PFSK-1 (cell line): Measurements from ENCODE around the gene MYO7B.

ENCODE experiments used
- FOXP2 ChIP-seq: optimal IDR thresholded peaks from 2 replicates; pipeline ENCODE3; 2011; ENCODE audit warnings: borderline replicate concordance, control low read depth, inconsistent platforms; ENCODE audit not compliant: insufficient read depth; ENCODE audit errors: extremely low read length, extremely low read depth
- POLR2AphosphoS5 ChIP-seq: IDR thresholded peaks from 2 replicates; pipeline ENCODE4 v1.6.1; 2012; ENCODE audit warnings: low read depth, mild to moderate bottlenecking, control low read depth, low read length, moderate library complexity
- REST ChIP-seq, 2 experiments: IDR thresholded peaks; 2 replicates each; pipeline versions ENCODE4 v1.6.1 to v1.8.0; 2011 to 2012; ENCODE audit warnings: low read depth in 2 of 2, low read length in 2 of 2, control low read depth in 1 of 2, inconsistent platforms in 1 of 2, mild to moderate bottlenecking in 1 of 2, moderate library complexity in 1 of 2; ENCODE audit not compliant: insufficient read depth in 1 of 2
- SIN3A ChIP-seq: IDR thresholded peaks from 2 replicates; pipeline ENCODE4 v1.6.1; 2012; ENCODE audit warnings: mild to moderate bottlenecking, low read length, moderate library complexity, borderline replicate concordance; ENCODE audit not compliant: insufficient read depth
- TAF1 ChIP-seq: IDR thresholded peaks from 2 replicates; pipeline ENCODE4 v1.6.1; 2012; ENCODE audit warnings: low read length, control low read depth, borderline replicate concordance; ENCODE audit not compliant: insufficient read depth

The MYO7B gene

GRCh38 chr2:127581516-127582490 lies 46.3 kb downstream of the MYO7B start:
- TF ChIP-seq REST (IDR thresholded peaks at IDR 0.05; ENCODE audit: insufficient read depth in 1 of 2, low read depth in 2 of 2, low read length in 2 of 2): no peak
- no peak for TF ChIP-seq POLR2AphosphoS5
- no peak for TF ChIP-seq SIN3A

GRCh38 chr2:127582863-127583861 lies 47.7 kb downstream of the MYO7B start:
- TF ChIP-seq FOXP2 (no peak), POLR2AphosphoS5 (no peak), TAF1 (no peak), REST (IDR thresholded peaks at IDR 0.05; ENCODE audit: insufficient read depth in 1 of 2, low read depth in 2 of 2, low read length in 2 of 2) (no peak), SIN3A (no peak)

GRCh38 chr2:127584047-127584446 lies 48.6 kb downstream of the MYO7B start:
- TF ChIP-seq FOXP2 (no peak), SIN3A (no peak), TAF1 (no peak), POLR2AphosphoS5 (no peak), REST (IDR thresholded peaks at IDR 0.05; ENCODE audit: insufficient read depth in 1 of 2, low read depth in 2 of 2, low read length in 2 of 2) (no peak)

- no peak for TF ChIP-seq TAF1
- no peak for TF ChIP-seq FOXP2
- TF ChIP-seq SIN3A: no peak
- no peak for TF ChIP-seq REST (IDR thresholded peaks at IDR 0.05; ENCODE audit: insufficient read depth in 1 of 2, low read depth in 2 of 2, low read length in 2 of 2)
Observed at GRCh38 chr2:127584516-127585033, 49.1 kb downstream of the MYO7B start.
